OCI-LY1 (cell line): ENCODE measurements around the gene SLCO3A1.
A peak's percentile ranks its signal among the peaks of the same experiment; 100 is the strongest.

ENCODE experiments used
- H2AFZ ChIP-seq: fragments of 200-600 bp; sonication (generic), shearing (Covaris generic); 2 replicates; pipeline ENCODE4 v1.6.0; 2014; ENCODE audit warnings: antibody characterized with exemption, mild to moderate bottlenecking, low read length
- H3F3A ChIP-seq: fragments of 200-600 bp; sonication (generic), shearing (Covaris generic); 2 replicates; pipeline ENCODE4 v1.6.0; 2014; ENCODE audit warnings: mild to moderate bottlenecking, antibody characterized with exemption, low read length, moderate library complexity; ENCODE audit not compliant: insufficient read depth
- H3K27ac ChIP-seq: fragments of 200-600 bp; sonication (generic); 2 replicates; pipeline ENCODE4 v1.5.1; 2014; ENCODE audit warnings: low read length, mixed run types, mild to moderate bottlenecking, low read depth; ENCODE audit not compliant: poor library complexity, severe bottlenecking
- H3K27me3 ChIP-seq: fragments of 200-600 bp; sonication (generic); 2 replicates; pipeline ENCODE4 v1.6.0; 2014; ENCODE audit warnings: antibody characterized with exemption, mild to moderate bottlenecking, low read length, moderate library complexity; ENCODE audit not compliant: insufficient read depth
- H3K36me3 ChIP-seq: fragments of 200-600 bp; sonication (generic); 2 replicates; pipeline ENCODE4 v1.6.1; 2014; ENCODE audit warnings: mild to moderate bottlenecking, antibody characterized with exemption, low read length, moderate library complexity, mixed read lengths; ENCODE audit not compliant: insufficient read depth
- H3K4me1 ChIP-seq: fragments of 200-600 bp; sonication (generic); 2 replicates; pipeline ENCODE4 v1.5.1; 2014; ENCODE audit warnings: mild to moderate bottlenecking, low read length, moderate library complexity; ENCODE audit not compliant: insufficient read depth, severe bottlenecking
- H3K4me2 ChIP-seq: fragments of 200-600 bp; sonication (generic), shearing (Covaris generic); 2 replicates; pipeline ENCODE4 v1.6.1; 2014; ENCODE audit warnings: low read length
- H3K4me3 ChIP-seq: fragments of 200-600 bp; sonication (generic); 2 replicates; pipeline ENCODE4 v1.5.1; 2014; ENCODE audit warnings: low read length, low read depth, mild to moderate bottlenecking, mixed read lengths; ENCODE audit not compliant: poor library complexity, severe bottlenecking
- H3K79me2 ChIP-seq: fragments of 200-600 bp; shearing (Covaris generic); 2 replicates; pipeline ENCODE4 v1.6.1; 2016; ENCODE audit warnings: mixed run types, low read length, mixed read lengths; ENCODE audit not compliant: insufficient read depth
- H3K9ac ChIP-seq: fragments of 200-600 bp; sonication (generic), shearing (Covaris generic); 2 replicates; pipeline ENCODE4 v1.6.1; 2014; ENCODE audit warnings: mild to moderate bottlenecking, low read length, mixed read lengths
- H3K9me2 ChIP-seq: fragments of 200-600 bp; sonication (generic), shearing (Covaris generic); 2 replicates; pipeline ENCODE4 v1.6.1; 2014; ENCODE audit warnings: low read depth, mild to moderate bottlenecking, low read length, mixed read lengths
- H3K9me3 ChIP-seq: fragments of 200-600 bp; shearing (Covaris generic); 2 replicates; pipeline ENCODE4 v1.6.1; 2014; ENCODE audit warnings: low read length, mixed read lengths
- H4K20me1 ChIP-seq: fragments of 200-600 bp; sonication (generic), shearing (Covaris generic); 2 replicates; pipeline ENCODE4 v1.6.0; 2016; ENCODE audit warnings: mild to moderate bottlenecking, low read length; ENCODE audit not compliant: insufficient read depth
- EZH2 ChIP-seq: fragments of 200-600 bp; sonication (generic), shearing (Covaris generic); IDR thresholded peaks from 2 replicates; pipeline ENCODE4 v1.8.0; 2017; ENCODE audit warnings: borderline replicate concordance, mixed run types, mild to moderate bottlenecking, antibody characterized with exemption, low read length, moderate library complexity, mixed read lengths
- TF ChIP-seq, protein P1 (sequence below): fragments of 200-600 bp; sonication (generic), shearing (Covaris generic); IDR thresholded peaks from 2 replicates; pipeline ENCODE4 v1.5.1; 2017; ENCODE audit warnings: mild to moderate bottlenecking, antibody characterized with exemption, low read length, moderate library complexity, mixed read lengths

The SLCO3A1 gene

DNA sequence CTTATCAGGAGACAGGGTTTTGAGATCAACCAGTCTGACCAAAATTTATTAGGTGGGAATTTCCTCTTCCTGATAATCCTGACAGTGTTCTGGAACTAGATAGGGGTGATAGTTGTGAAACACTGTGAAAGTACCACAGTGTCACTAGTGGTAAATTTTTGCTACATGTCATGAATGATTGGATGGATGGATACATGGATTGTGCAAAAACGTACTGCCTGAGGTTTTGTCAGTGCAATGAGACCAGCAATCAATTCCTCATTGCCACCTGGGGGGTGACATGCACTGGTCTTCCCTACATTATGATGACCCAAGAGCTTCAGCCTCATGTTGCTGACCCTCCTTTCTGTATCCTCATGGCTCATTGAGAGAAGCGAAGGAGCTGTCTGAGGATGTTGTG is 123.5 kb downstream of the SLCO3A1 start:
- Histone ChIP-seq H3K36me3 (no peaks in the 10 kb centered on the region), H2AFZ (no peak overlapping the region), H3K9ac (no peak overlapping the region), H3K9me3 (no peaks in the 10 kb centered on the region), H3K27me3 (no peaks in the 10 kb centered on the region; the same call in 1 of the 2 replicates), H3K9me2 (no peaks in the 10 kb centered on the region), H3K4me2 (no peak overlapping the region), H3K27ac (no peak overlapping the region), H4K20me1 (no peaks in the 10 kb centered on the region), H3K4me1 (no peaks in the 10 kb centered on the region), H3F3A (no peaks in the 10 kb centered on the region), H3K79me2 (no peaks in the 10 kb centered on the region), H3K4me3 (no peak overlapping the region)
- TF ChIP-seq, protein P1, sequence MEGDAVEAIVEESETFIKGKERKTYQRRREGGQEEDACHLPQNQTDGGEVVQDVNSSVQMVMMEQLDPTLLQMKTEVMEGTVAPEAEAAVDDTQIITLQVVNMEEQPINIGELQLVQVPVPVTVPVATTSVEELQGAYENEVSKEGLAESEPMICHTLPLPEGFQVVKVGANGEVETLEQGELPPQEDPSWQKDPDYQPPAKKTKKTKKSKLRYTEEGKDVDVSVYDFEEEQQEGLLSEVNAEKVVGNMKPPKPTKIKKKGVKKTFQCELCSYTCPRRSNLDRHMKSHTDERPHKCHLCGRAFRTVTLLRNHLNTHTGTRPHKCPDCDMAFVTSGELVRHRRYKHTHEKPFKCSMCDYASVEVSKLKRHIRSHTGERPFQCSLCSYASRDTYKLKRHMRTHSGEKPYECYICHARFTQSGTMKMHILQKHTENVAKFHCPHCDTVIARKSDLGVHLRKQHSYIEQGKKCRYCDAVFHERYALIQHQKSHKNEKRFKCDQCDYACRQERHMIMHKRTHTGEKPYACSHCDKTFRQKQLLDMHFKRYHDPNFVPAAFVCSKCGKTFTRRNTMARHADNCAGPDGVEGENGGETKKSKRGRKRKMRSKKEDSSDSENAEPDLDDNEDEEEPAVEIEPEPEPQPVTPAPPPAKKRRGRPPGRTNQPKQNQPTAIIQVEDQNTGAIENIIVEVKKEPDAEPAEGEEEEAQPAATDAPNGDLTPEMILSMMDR, result no peak
- no peak for TF ChIP-seq EZH2

- Histone ChIP-seq H3K4me1 (no peaks in the 10 kb centered on the region), H3K9me3 (no peaks in the 10 kb centered on the region), H4K20me1 (no peaks in the 10 kb centered on the region), H3K27me3 (no peaks in the 10 kb centered on the region; the same call in 1 of the 2 replicates), H3K9me2 (no peaks in the 10 kb centered on the region), H3K4me2 (no peak overlapping the region), H3K79me2 (no peaks in the 10 kb centered on the region), H3K36me3 (no peaks in the 10 kb centered on the region), H3F3A (no peaks in the 10 kb centered on the region), H3K4me3 (no peak overlapping the region), H3K27ac (no peak overlapping the region), H3K9ac (no peak overlapping the region), H2AFZ (no peak overlapping the region)
- TF ChIP-seq EZH2, result no peak
- TF ChIP-seq, protein P1, result no peak
These were observed 127.2 kb downstream of the SLCO3A1 start for GRCh38 chr15:91980502-91981267.

GRCh38 chr15:91981821-91982800 is 128.6 kb downstream of the SLCO3A1 start:
- Histone ChIP-seq H3K79me2 (no peaks in the 10 kb centered on the region), H3K4me3 (no peak overlapping the region), H3K9me3 (no peaks in the 10 kb centered on the region), H4K20me1 (no peaks in the 10 kb centered on the region), H3K4me2 (no peak overlapping the region), H3K36me3 (no peaks in the 10 kb centered on the region), H3K27me3 (no peaks in the 10 kb centered on the region; the same call in 1 of the 2 replicates), H3K4me1 (no peaks in the 10 kb centered on the region), H3K9me2 (no peaks in the 10 kb centered on the region), H3K9ac (no peak overlapping the region), H3F3A (no peaks in the 10 kb centered on the region), H3K27ac (no peak overlapping the region), H2AFZ (no peak overlapping the region)
- no peak for TF ChIP-seq EZH2
- TF ChIP-seq, protein P1, result peak; percentile 32; the same call in 1 of the 2 replicates
